ENCODE measurements around the gene PFAS.
"Not testable (repeated sequence)": the region's sequence is repeated elsewhere in the genome, so short reads cannot be mapped to it uniquely, and the experiment has no call there.

PFAS gene

GRCh38 chr17:8227238-8227581 is 21.9 kb upstream of the PFAS start:
- no peak for DNase-seq (ENCODE audit: low spot score)

DNA sequence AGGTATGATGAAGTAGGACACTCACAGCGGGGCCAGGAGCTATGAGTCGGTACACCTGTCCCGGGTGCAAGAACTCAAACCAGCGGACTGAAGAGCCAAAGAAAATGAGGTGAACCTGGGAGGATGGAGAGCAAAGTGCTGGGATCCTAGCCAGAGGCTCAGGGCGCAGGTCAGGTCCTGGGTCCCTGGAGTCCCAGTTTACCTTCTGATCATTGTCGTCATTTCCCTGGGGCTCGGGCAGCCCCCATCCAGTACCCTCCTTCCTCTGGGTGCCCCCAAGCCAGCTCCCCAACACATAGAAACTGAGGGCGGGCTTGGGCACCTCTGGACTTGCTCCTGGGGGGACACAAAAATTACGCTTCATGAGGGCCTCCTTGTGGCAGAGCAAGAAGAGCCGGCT is 17.4 kb upstream of the PFAS start:
- DNase-seq (ENCODE audit: low spot score) = no peak

DNA sequence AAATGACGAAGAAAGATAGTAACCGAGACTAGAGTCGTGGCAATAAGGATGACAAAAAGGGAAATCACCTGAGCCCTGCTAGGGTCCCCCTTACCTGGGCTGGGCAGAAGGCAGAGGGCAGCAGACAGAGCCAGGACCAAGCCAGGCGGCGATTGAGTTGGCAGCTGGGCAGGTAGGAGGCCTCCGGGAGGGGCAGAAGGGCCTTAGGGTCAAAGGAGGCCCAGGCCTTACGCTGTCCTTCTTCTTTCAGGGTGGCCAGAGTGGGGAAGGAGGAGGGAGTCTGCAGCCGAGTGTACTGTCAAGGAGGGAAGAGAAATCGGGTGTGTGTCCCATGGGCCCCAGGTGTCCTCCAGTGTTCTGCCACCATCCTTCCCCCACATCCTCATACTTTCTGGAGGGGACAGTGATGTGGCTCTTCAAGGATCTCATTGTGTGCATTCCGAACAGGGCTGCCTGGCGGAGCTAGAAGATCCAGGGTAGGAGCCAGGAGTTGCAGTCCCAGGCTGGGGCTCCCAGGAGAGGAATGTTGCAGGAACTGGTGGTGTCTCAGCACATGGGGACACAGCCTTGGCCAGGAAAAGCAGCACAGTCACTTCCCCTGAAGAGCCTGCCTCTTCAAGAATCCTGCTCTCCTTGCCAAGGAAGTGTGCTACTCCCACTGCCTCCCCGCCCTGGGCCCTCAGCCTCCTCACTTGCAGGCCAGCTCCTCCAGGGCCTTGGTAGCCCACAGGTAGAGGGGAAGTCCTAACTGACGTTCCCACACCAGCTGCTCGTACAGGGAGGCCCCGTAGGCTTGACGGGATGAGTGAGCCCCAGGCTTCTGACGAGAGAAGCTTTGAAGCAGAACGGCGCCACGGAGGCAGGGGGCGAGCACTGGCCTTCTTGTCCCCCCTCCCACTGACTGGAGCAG is 14.5 kb upstream of the PFAS start:
- no peak for DNase-seq (ENCODE audit: low spot score)

- no peak for DNase-seq (ENCODE audit: low spot score)
Observed at GRCh38 chr17:8235676-8236075, 13.4 kb upstream of the PFAS start.

DNA sequence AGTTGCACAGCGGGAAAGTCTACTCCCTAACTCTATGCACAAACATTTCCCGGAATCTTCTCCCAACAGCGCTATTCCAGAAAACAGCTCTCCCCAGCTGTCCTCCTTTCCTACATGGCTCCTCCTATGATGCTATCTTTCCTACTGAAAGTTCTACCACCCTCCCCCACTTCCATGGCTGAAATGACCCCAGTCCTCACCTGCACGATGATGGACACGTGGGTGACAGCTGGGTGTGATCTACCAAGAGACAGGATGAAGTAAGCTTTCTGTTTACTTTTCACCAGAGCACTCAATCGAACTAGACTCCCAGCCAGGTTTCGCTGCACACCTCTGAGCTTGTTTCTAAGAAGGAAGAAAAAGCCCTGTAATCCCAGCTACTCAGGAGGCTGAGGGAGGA is 11.9 kb upstream of the PFAS start:
- no peak for DNase-seq (ENCODE audit: low spot score)

- no peak for DNase-seq (ENCODE audit: low spot score)
Observed at GRCh38 chr17:8237886-8238285, 11.2 kb upstream of the PFAS start.

- no peak for DNase-seq (ENCODE audit: low spot score)
Observed at GRCh38 chr17:8243827-8244226, 5.3 kb upstream of the PFAS start.

DNA sequence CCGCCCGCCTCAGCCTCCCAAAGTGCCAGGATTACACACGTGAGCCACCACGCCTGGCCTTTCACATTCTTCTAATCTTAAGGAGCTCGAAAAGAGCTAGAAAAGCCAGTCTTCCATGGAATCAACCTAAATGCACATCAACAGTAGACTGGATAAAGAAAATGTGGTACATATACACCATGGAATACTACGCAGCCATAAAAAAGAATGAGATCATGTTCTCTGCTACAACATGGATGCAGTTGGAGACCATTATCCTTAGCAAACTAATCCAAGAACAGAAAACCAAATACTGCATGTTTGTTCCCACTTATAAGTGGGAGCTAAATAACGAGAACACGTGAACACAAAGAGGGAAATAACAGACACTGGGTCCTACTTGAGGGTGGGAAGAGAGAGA is 4.3 kb upstream of the PFAS start:
- no peak for DNase-seq (ENCODE audit: low spot score)

DNA sequence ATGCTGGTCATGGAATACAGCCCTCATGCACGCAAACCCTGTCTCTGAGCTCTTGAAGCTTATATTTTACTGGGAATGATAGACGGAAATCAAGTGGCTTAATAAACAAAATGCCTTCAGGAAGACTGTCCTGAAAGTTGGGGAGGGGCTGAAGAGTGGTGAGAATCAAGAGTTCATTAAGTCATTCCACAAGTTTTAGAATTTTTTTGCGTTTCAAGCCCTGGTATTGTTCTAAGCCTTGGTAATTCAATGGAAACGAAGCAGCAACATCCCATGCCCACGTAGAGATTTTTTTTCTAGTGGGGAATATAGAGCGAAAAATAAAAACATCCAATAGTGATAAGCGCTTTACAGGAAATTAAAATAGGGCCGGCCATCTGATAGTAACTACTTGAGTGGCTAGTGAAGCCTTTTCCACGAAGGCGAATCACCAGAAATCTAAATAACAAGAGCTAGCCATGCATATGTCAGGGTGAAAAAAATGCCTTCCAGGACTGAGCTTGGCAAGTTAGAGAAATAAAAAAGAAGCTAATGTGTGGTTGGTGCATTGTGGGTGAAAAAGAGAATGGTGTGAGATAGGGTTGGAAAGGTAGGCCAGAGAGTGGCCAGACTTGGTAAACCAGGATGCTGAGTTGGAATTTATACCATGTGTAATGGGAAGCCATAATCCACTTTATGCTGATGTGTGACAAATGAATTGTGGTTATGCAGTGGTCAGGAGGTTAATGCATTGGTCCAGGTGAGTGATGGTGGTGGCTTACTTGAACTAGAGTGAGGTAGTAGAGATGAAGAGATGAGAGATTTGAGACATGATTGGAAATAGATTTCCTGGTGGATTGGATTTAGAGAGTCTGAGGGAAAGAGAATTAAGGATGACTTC is 772 bp downstream of the PFAS start:
- no peak for DNase-seq (ENCODE audit: low spot score)

GRCh38 chr17:8251411-8251810 is 2.3 kb downstream of the PFAS start:
- DNase-seq (ENCODE audit: low spot score) = not testable (repeated sequence)

DNA sequence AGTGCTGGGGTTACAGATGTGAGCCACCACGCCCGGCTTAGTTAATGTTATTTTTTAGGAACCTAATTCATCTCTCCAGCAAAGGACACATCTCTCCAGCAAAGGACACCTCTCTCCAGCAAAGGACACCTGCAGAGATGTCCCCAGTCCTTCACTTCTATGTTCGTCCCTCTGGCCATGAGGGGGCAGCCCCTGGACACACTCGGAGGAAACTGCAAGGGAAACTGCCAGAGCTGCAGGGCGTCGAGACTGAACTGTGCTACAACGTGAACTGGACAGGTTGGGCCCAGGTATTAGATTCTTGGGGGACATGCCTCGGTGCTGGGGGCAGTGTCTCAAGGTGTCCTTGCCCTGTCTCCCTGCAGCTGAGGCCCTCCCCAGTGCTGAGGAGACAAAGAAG is 4.7 kb downstream of the PFAS start:
- no peak for DNase-seq (ENCODE audit: low spot score)

- no peak for DNase-seq (ENCODE audit: low spot score)
Observed at GRCh38 chr17:8254881-8255280, 5.8 kb downstream of the PFAS start.

DNA sequence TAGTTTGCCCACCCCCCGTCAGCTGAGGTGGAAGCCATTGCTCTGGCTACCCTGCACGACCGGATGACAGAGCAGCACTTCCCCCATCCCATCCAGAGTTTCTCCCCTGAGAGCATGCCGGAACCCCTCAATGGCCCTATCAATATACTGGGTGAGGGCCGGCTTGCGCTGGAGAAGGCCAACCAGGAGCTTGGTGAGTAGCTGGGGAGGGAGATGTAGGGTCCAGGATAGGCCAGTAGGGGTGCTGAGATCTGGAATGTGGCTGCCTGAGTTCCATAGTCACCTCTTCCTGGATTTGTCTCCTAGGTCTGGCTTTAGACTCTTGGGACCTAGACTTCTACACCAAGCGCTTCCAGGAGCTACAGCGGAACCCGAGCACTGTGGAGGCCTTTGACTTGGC is 6.4 kb downstream of the PFAS start:
- DNase-seq (ENCODE audit: low spot score) = no peak

DNA sequence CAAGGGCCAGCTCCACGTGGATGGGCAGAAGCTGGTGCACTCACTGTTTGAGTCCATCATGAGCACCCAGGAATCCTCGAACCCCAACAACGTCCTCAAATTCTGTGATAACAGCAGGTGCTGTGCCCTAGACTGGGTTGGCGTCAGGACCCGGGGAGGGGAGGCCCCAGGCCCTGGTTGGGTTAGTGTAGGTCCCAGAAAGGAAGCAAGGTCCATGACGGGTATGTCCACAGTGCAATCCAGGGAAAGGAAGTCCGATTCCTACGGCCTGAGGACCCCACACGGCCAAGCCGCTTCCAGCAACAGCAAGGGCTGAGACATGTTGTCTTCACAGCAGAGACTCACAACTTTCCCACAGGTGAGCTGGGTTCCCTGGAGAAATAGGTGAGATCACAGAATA is 7.2 kb downstream of the PFAS start:
- DNase-seq (ENCODE audit: low spot score) = no peak

- DNase-seq (ENCODE audit: low spot score) = no peak
Observed at GRCh38 chr17:8256691-8257090, 7.6 kb downstream of the PFAS start.

GRCh38 chr17:8257801-8258200 is 8.7 kb downstream of the PFAS start:
- DNase-seq (ENCODE audit: low spot score) = no peak

- DNase-seq (ENCODE audit: low spot score) = no peak
Observed at GRCh38 chr17:8264320-8264719, 15.2 kb downstream of the PFAS start.

DNA sequence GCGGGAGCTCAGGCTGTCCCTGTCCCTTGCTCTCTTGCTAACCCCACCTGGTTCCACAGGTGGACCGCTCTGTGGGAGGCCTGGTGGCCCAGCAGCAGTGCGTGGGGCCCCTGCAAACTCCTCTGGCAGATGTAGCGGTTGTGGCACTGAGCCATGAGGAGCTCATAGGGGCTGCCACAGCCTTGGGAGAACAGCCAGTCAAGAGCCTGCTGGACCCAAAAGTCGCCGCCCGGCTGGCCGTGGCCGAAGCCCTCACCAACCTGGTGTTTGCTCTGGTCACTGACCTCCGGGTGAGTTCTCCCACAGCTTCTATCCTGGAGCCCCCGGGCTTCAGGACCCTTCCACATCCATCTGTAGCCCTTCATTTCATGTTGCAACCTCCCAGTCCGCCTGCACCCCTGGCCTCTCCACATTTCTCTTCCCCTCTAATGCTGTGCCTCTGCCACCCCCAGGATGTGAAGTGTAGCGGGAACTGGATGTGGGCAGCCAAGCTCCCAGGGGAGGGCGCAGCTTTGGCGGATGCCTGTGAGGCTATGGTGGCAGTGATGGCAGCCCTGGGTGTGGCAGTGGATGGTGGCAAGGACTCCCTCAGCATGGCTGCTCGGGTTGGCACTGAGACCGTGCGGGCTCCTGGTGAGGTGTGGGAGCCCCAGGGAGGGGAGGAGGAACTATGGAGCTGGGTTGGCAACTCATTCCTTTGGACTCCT is 15.9 kb downstream of the PFAS start:
- DNase-seq (ENCODE audit: low spot score) = no peak

DNA sequence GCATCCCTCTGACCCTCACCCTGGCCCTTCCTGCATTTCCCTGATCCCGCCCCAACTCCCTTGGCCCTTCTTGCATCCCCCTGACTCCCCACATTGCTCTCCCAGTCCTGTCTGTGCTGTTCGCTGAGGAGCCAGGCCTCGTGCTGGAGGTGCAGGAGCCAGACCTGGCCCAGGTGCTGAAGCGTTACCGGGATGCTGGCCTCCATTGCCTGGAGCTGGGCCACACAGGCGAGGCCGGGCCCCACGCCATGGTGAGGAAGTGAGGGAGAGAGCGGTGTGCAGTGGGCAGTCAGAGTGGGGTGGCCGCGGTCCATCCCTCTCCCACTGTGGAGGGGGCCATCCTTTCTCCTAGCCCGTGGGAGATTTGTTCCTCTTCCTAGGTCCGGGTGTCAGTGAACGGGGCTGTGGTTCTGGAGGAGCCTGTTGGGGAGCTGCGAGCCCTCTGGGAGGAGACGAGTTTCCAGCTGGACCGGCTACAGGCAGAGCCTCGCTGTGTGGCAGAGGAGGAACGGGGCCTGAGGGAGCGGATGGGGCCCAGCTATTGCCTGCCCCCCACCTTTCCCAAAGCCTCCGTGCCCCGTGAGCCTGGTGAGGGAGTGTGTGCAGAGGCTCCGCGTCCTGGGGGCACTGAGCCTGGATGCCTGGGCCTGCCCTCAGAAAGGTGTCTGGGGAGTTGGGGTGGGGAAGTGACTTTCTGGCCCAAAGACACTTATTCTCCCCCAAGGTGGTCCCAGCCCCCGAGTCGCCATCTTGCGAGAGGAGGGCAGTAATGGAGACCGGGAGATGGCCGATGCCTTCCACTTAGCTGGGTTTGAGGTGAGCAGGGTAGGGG is 17.8 kb downstream of the PFAS start:
- no peak for DNase-seq (ENCODE audit: low spot score)

DNA sequence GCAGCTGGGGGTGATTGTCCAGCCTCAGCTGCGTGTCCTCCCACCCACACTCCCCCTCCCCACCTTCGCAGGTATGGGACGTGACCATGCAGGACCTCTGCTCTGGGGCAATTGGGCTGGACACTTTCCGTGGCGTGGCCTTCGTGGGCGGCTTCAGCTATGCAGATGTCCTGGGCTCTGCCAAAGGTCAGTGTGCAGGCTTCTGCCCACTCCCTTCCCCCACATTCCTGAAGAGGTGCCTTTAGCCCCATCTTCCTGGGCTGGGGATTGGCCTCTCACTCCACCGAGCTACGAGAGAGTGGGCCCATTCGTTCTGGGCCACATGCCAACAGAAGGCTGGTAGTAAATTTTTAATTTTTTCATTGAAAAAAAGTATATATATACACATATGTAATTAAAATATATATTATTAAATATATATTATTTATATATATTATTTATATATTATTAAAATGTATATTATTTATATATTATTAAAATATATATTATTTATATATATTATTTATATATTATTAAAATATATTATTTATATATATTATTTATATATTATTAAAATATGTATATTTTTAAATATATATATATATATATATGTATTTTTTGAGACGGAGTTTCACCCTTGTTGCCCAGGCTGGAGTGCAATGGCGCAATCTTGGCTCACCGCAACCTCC is 18.5 kb downstream of the PFAS start:
- no peak for DNase-seq (ENCODE audit: low spot score)

All from globus pallidus (tissue), 1 donor.